ENCODE data around the gene DUSP1.

DNA sequence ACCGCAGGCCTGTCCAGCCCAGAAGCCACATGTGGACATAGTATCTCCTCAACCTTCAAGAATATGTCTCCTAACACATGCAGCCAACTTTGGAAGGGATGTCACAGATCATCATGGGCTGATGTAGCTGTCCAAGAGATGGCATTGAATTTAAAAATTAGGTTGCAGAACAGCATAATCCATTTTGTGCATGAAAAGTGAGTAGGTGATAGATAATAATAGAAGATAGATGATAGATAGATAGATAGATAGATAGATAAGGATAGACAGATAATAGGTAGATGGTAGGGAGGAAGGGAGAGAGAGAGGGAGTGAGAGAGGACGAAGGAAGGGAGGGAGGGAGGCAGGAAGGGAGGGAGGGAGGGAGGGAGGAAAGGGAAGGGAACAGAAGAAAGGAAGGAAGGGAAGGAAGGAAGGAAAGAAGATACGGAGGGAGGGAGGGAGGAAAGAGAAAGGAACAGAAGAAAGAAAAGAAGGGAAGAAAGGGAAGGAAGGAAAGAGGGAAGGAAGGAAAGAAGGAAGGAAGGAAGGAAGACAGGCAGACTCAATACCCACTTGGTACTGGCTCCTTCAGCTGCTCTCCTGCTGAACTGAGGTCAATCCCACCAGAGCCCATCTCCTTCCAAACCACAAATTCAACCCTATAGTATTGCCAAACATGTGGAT, 34.2 kb upstream of the DUSP1 start:
- no peak for TF ChIP-seq EP300 (IDR thresholded peaks at IDR 0.05; ENCODE audit: low read depth in 2 of 2, low read length in 2 of 2)
- no peak for TF ChIP-seq EP300 (CRISPR knock-in tag; IDR thresholded peaks at IDR 0.05; ENCODE audit: borderline replicate concordance)
- TF ChIP-seq, protein P1, sequence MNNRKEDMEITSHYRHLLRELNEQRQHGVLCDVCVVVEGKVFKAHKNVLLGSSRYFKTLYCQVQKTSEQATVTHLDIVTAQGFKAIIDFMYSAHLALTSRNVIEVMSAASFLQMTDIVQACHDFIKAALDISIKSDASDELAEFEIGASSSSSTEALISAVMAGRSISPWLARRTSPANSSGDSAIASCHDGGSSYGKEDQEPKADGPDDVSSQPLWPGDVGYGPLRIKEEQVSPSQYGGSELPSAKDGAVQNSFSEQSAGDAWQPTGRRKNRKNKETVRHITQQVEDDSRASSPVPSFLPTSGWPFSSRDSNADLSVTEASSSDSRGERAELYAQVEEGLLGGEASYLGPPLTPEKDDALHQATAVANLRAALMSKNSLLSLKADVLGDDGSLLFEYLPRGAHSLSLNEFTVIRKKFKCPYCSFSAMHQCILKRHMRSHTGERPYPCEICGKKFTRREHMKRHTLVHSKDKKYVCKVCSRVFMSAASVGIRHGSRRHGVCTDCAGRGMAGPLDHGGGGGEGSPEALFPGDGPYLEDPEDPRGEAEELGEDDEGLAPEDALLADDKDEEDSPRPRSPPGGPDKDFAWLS (CRISPR knock-in tag; IDR thresholded peaks at IDR 0.05; ENCODE audit: borderline replicate concordance) = no peak
- TF ChIP-seq, protein P2, sequence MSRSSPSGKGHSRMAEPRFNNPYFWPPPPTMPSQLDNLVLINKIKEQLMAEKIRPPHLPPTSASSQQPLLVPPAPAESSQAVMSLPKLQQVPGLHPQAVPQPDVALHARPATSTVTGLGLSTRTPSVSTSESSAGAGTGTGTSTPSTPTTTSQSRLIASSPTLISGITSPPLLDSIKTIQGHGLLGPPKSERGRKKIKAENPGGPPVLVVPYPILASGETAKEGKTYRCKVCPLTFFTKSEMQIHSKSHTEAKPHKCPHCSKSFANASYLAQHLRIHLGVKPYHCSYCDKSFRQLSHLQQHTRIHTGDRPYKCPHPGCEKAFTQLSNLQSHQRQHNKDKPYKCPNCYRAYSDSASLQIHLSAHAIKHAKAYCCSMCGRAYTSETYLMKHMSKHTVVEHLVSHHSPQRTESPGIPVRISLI (CRISPR knock-in tag; IDR thresholded peaks at IDR 0.05; ENCODE audit: borderline replicate concordance) = no peak
- TF ChIP-seq MXI1 (IDR thresholded peaks at IDR 0.05; ENCODE audit: borderline replicate concordance, low read depth, low read length) = no peak
- TF ChIP-seq, protein P3, sequence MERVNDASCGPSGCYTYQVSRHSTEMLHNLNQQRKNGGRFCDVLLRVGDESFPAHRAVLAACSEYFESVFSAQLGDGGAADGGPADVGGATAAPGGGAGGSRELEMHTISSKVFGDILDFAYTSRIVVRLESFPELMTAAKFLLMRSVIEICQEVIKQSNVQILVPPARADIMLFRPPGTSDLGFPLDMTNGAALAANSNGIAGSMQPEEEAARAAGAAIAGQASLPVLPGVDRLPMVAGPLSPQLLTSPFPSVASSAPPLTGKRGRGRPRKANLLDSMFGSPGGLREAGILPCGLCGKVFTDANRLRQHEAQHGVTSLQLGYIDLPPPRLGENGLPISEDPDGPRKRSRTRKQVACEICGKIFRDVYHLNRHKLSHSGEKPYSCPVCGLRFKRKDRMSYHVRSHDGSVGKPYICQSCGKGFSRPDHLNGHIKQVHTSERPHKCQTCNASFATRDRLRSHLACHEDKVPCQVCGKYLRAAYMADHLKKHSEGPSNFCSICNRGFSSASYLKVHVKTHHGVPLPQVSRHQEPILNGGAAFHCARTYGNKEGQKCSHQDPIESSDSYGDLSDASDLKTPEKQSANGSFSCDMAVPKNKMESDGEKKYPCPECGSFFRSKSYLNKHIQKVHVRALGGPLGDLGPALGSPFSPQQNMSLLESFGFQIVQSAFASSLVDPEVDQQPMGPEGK (CRISPR knock-in tag; IDR thresholded peaks at IDR 0.05) = no peak
- TF ChIP-seq, protein P4, sequence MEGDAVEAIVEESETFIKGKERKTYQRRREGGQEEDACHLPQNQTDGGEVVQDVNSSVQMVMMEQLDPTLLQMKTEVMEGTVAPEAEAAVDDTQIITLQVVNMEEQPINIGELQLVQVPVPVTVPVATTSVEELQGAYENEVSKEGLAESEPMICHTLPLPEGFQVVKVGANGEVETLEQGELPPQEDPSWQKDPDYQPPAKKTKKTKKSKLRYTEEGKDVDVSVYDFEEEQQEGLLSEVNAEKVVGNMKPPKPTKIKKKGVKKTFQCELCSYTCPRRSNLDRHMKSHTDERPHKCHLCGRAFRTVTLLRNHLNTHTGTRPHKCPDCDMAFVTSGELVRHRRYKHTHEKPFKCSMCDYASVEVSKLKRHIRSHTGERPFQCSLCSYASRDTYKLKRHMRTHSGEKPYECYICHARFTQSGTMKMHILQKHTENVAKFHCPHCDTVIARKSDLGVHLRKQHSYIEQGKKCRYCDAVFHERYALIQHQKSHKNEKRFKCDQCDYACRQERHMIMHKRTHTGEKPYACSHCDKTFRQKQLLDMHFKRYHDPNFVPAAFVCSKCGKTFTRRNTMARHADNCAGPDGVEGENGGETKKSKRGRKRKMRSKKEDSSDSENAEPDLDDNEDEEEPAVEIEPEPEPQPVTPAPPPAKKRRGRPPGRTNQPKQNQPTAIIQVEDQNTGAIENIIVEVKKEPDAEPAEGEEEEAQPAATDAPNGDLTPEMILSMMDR (CRISPR knock-in tag; IDR thresholded peaks at IDR 0.05) = no peak
- TF ChIP-seq, protein P5, sequence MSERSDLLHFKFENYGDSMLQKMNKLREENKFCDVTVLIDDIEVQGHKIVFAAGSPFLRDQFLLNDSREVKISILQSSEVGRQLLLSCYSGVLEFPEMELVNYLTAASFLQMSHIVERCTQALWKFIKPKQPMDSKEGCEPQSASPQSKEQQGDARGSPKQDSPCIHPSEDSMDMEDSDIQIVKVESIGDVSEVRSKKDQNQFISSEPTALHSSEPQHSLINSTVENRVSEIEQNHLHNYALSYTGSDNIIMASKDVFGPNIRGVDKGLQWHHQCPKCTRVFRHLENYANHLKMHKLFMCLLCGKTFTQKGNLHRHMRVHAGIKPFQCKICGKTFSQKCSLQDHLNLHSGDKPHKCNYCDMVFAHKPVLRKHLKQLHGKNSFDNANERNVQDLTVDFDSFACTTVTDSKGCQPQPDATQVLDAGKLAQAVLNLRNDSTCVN (CRISPR knock-in tag; IDR thresholded peaks at IDR 0.05; ENCODE audit: borderline replicate concordance) = no peak
- no peak for TF ChIP-seq SP4 (CRISPR knock-in tag; IDR thresholded peaks at IDR 0.05)
- TF ChIP-seq, protein P6, sequence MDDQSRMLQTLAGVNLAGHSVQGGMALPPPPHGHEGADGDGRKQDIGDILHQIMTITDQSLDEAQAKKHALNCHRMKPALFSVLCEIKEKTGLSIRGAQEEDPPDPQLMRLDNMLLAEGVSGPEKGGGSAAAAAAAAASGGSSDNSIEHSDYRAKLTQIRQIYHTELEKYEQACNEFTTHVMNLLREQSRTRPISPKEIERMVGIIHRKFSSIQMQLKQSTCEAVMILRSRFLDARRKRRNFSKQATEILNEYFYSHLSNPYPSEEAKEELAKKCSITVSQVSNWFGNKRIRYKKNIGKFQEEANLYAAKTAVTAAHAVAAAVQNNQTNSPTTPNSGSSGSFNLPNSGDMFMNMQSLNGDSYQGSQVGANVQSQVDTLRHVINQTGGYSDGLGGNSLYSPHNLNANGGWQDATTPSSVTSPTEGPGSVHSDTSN (CRISPR knock-in tag; IDR thresholded peaks at IDR 0.05; ENCODE audit: borderline replicate concordance) = no peak
- TF ChIP-seq ARNT (IDR thresholded peaks at IDR 0.05) = no peak
- no peak for TF ChIP-seq RFX5 (IDR thresholded peaks at IDR 0.05; ENCODE audit: low read depth, low read length)
